H1 (cell line): ENCODE results near the gene GALNT11. TPM values are rescaled to one million over a fixed set of nuclear protein-coding genes. Genes with fewer than 3 reads are reported as not detected.

Source experiments
- CTCF ChIA-PET: fragments of 300-600 bp; sonication (Branson Sonifier 250); formaldehyde crosslinking; loops from one replicate; lab custom pipeline; 2021; ENCODE audit not compliant: partially characterized antibody; lab: Charles Lee
- POLR2A ChIA-PET: fragments of 300-600 bp; sonication (Branson Sonifier 250); formaldehyde crosslinking; loops from one replicate; lab custom pipeline; 2021; ENCODE audit warnings: inconsistent platforms; ENCODE audit not compliant: partially characterized antibody; lab: Charles Lee
- DNase-seq, 2 experiments: peaks; one replicate each; pipeline versions ENCODE4 v3.0.0 to v3.0.0-alpha.2; 2010 to 2022; ENCODE audit warnings: low spot score in 2 of 2, low read depth in 1 of 2, mixed read lengths in 1 of 2
- FAIRE-seq: peaks from 2 replicates; lab custom pipeline; 2011; peaks lifted over from hg19 to GRCh38; lab: Jason Lieb, UNC
- H2AFZ ChIP-seq: 2 replicates; pipeline ENCODE4 v1.8.1; 2012; ENCODE audit warnings: low read length, inconsistent platforms
- H2AK5ac ChIP-seq: 2 replicates; pipeline ENCODE4 v1.6.1; 2013; ENCODE audit warnings: low read depth, low read length
- H2BK120ac ChIP-seq: replicated peaks from 2 replicates; pipeline ENCODE3; 2013; ENCODE audit warnings: low read depth, low read length, inconsistent platforms
- H2BK12ac ChIP-seq: 2 replicates; pipeline ENCODE4 v1.6.1; 2013; ENCODE audit warnings: low read depth, low read length
- H2BK15ac ChIP-seq: 2 replicates; pipeline ENCODE4 v1.6.1; 2013; ENCODE audit warnings: low read length
- H2BK20ac ChIP-seq: 2 replicates; pipeline ENCODE4 v1.6.1; 2013; ENCODE audit warnings: low read length
- H2BK5ac ChIP-seq: 2 replicates; pipeline ENCODE4 v1.6.1; 2013; ENCODE audit warnings: low read depth, low read length
- H3K14ac ChIP-seq: 2 replicates; pipeline ENCODE4 v1.6.1; 2013; ENCODE audit warnings: inconsistent platforms; ENCODE audit not compliant: insufficient read length
- H3K18ac ChIP-seq: 2 replicates; pipeline ENCODE4 v1.6.1; 2013; ENCODE audit warnings: low read length; ENCODE audit errors: extremely low read depth
- H3K23ac ChIP-seq: 2 replicates; pipeline ENCODE4 v1.6.1; 2013; ENCODE audit warnings: inconsistent platforms; ENCODE audit not compliant: insufficient read length
- H3K23me2 ChIP-seq: 2 replicates; pipeline ENCODE4 v1.6.1; 2013; ENCODE audit warnings: low read depth, low read length
- H3K27ac ChIP-seq: 2 replicates; pipeline ENCODE4 v1.6.1; 2011; ENCODE audit warnings: low read depth, low read length, inconsistent platforms
- H3K27me3 ChIP-seq, 4 experiments: replicated peaks in 1 of 4; 1 replicate in 1 of 4; 2 replicates in 3 of 4; pipeline versions ENCODE4 v1.6.1 to v1.8.1; 2011 to 2013; ENCODE audit warnings: low read length in 3 of 4, mild to moderate bottlenecking in 3 of 4, inconsistent platforms in 2 of 4, mixed read lengths in 2 of 4, moderate library complexity in 1 of 4; ENCODE audit not compliant: control insufficient read depth in 3 of 4, insufficient read depth in 3 of 4; ENCODE audit errors: extremely low read depth in 1 of 4
- H3K36me3 ChIP-seq, 4 experiments: 2 replicates each; pipeline versions ENCODE4 v1.6.1 to v1.8.1; 2011 to 2013; ENCODE audit warnings: mild to moderate bottlenecking in 4 of 4, low read length in 3 of 4, moderate library complexity in 2 of 4, control low read depth in 1 of 4, inconsistent platforms in 1 of 4; ENCODE audit not compliant: insufficient read depth in 4 of 4, control insufficient read depth in 2 of 4
- H3K4ac ChIP-seq: replicated peaks from 2 replicates; pipeline ENCODE3; 2013; ENCODE audit warnings: low read length, low read depth, mixed read lengths, inconsistent platforms; ENCODE audit not compliant: insufficient read length
- H3K4me1 ChIP-seq, 4 experiments: replicated peaks in 1 of 4; 1 replicate in 1 of 4; 2 replicates in 3 of 4; pipeline versions ENCODE4 v1.6.1 to v1.8.1; 2011 to 2013; ENCODE audit warnings: low read length in 3 of 4, inconsistent platforms in 2 of 4, mixed read lengths in 1 of 4; ENCODE audit not compliant: insufficient read depth in 4 of 4, control insufficient read depth in 3 of 4
- H3K4me2 ChIP-seq, 2 experiments: 2 replicates each; pipeline versions ENCODE4 v1.6.1 to v1.8.1; 2011 to 2013; ENCODE audit warnings: low read depth in 2 of 2, low read length in 2 of 2, control low read depth in 1 of 2, inconsistent platforms in 1 of 2, mild to moderate bottlenecking in 1 of 2; ENCODE audit not compliant: insufficient read depth in 1 of 2
- H3K4me3 ChIP-seq, 4 experiments: fragments of 200-600, 300-600 bp in 1 of 4; sonication (generic), shearing (Covaris generic), sonication (Bioruptor Twin) in 1 of 4; 2 replicates each; pipeline versions ENCODE4 v1.5.1 to v1.8.1; 2011 to 2016; ENCODE audit warnings: low read length in 4 of 4, low read depth in 3 of 4, control low read depth in 2 of 4, inconsistent platforms in 2 of 4, mild to moderate bottlenecking in 2 of 4, mixed read lengths in 1 of 4, moderate library complexity in 1 of 4; ENCODE audit not compliant: insufficient read depth in 2 of 4; ENCODE audit errors: extremely low read depth in 1 of 4
- H3K56ac ChIP-seq: replicated peaks from 2 replicates; pipeline ENCODE3; 2013; ENCODE audit warnings: low read depth, mild to moderate bottlenecking, mixed read lengths, low read length, inconsistent platforms; ENCODE audit not compliant: insufficient read length
- H3K79me1 ChIP-seq: 2 replicates; pipeline ENCODE4 v1.6.1; 2013; ENCODE audit warnings: low read depth, low read length, control low read depth
- H3K79me2 ChIP-seq, 2 experiments: 2 replicates each; pipeline versions ENCODE4 v1.6.1 to v1.8.1; 2012 to 2013; ENCODE audit warnings: low read length in 2 of 2, mild to moderate bottlenecking in 2 of 2, inconsistent platforms in 1 of 2; ENCODE audit not compliant: insufficient read depth in 2 of 2, control insufficient read depth in 1 of 2
- H3K9ac ChIP-seq, 4 experiments: replicated peaks in 1 of 4; 1 replicate in 1 of 4; 2 replicates in 3 of 4; pipeline versions ENCODE4 v1.6.1 to v1.8.1; 2011 to 2013; ENCODE audit warnings: low read depth in 3 of 4, low read length in 3 of 4, control low read depth in 2 of 4, mild to moderate bottlenecking in 2 of 4, moderate library complexity in 2 of 4, inconsistent platforms in 1 of 4; ENCODE audit errors: extremely low read depth in 1 of 4
- H3K9me3 ChIP-seq, 2 experiments: 2 replicates each; pipeline versions ENCODE4 v1.6.1 to v1.8.1; 2012 to 2013; ENCODE audit warnings: mild to moderate bottlenecking in 2 of 2, moderate library complexity in 2 of 2, control low read depth in 1 of 2, inconsistent platforms in 1 of 2, low read depth in 1 of 2, low read length in 1 of 2, mixed read lengths in 1 of 2; ENCODE audit not compliant: insufficient read depth in 2 of 2
- H4K20me1 ChIP-seq, 2 experiments: replicated peaks in 1 of 2; 2 replicates each; pipeline versions ENCODE3 to v1.8.1; 2011 to 2013; ENCODE audit warnings: inconsistent platforms in 2 of 2, low read length in 2 of 2, mild to moderate bottlenecking in 1 of 2; ENCODE audit not compliant: insufficient read depth in 2 of 2, control insufficient read depth in 1 of 2
- H4K5ac ChIP-seq: 2 replicates; pipeline ENCODE4 v1.6.1; 2013; ENCODE audit warnings: low read length, low read depth, mixed read lengths, inconsistent platforms; ENCODE audit not compliant: insufficient read length
- H4K8ac ChIP-seq: 2 replicates; pipeline ENCODE4 v1.8.0; 2013; ENCODE audit warnings: mild to moderate bottlenecking, moderate library complexity, low read length, inconsistent platforms; ENCODE audit not compliant: insufficient read depth; ENCODE audit errors: extremely low read depth
- H4K91ac ChIP-seq: replicated peaks from 2 replicates; pipeline ENCODE3; 2013; ENCODE audit warnings: low read length, mixed read lengths, inconsistent platforms; ENCODE audit not compliant: insufficient read length
- CBX5 ChIP-seq: fragments of 300-800, 300-1000 bp; sonication (generic); IDR thresholded peaks from 2 replicates; pipeline ENCODE4 v1.7.1; 2016; ENCODE audit warnings: antibody characterized with exemption, low read length, low read depth
- EGR1 ChIP-seq: IDR thresholded peaks from 2 replicates; pipeline ENCODE4 v1.6.1; 2011; ENCODE audit warnings: low read depth, low read length, borderline replicate concordance
- POLR2AphosphoS5 ChIP-seq: IDR thresholded peaks from 2 replicates; pipeline ENCODE4 v1.6.1; 2011; ENCODE audit warnings: low read depth, low read length
- SIN3A ChIP-seq, 2 experiments: IDR thresholded peaks in 1 of 2; conservative IDR thresholded peaks in 1 of 2; 2 replicates each; pipeline ENCODE4 v1.6.1; 2011 to 2012; ENCODE audit warnings: low read length in 2 of 2, improper control_type of control experiment in 1 of 2, low read depth in 1 of 2, mild to moderate bottlenecking in 1 of 2
- SIRT6 ChIP-seq: IDR thresholded peaks from one replicate; pipeline ENCODE4 v1.7.1; 2012; ENCODE audit warnings: low read length, inconsistent platforms
- WGBS, 2 experiments: shearing (Covaris generic) in 1 of 2; methylation state at CpG; one replicate each; pipeline versions ENCODE4 v1.1.6 to v1.1.7; 2013 to 2015; ENCODE audit warnings: low lambda C conversion rate in 2 of 2, mixed read lengths in 2 of 2, inconsistent platforms in 1 of 2, low coverage in 1 of 2, missing lambda C conversion rate in 1 of 2; ENCODE audit not compliant: insufficient replicate concordance in 2 of 2, insufficient coverage in 1 of 2, insufficient read length in 1 of 2; ENCODE audit errors: extremely low coverage in 1 of 2, missing lambda C conversion rate in 1 of 2; 5-methylcytosine and 5-hydroxymethylcytosine counted together
- polyA plus RNA-seq, 7 experiments: library from polyadenylated mRNA; depleted of rRNA in 3 of 7; stranded (reverse) in 5 of 7; unstranded in 2 of 7; fragments of >200 nt in 5 of 7; fragments of 200-250 nt in 2 of 7; gene quantifications; 1 replicate in 5 of 7; 2 replicates in 1 of 7; 4 replicates in 1 of 7; pipeline versions ENCODE4 v1.2.1 to v1.2.3, GENCODE V29; 2011 to 2013; ENCODE audit warnings: missing spikeins in 2 of 7, mixed read lengths in 2 of 7
- total RNA-seq: library from RNA; stranded (reverse); fragmentation: NEBNext Ultra II Directional; extraction: Animal tissue kit (Norgen Biotek cat#: 25700); gene quantifications from 2 replicates; pipeline ENCODE4 v1.2.1, GENCODE V29; 2021
- TF ChIP-seq, protein P1 (sequence below): IDR thresholded peaks from 2 replicates; pipeline ENCODE4 v1.6.1; 2011; ENCODE audit warnings: low read length, improper control_type of control experiment

The GALNT11 gene
- total and polyA plus RNA-seq, 2 of the 8 experiments (the other 6 are each of a cell fraction or from before 2014, with no cell fraction given): 20.5 to 23.2 TPM

DNA sequence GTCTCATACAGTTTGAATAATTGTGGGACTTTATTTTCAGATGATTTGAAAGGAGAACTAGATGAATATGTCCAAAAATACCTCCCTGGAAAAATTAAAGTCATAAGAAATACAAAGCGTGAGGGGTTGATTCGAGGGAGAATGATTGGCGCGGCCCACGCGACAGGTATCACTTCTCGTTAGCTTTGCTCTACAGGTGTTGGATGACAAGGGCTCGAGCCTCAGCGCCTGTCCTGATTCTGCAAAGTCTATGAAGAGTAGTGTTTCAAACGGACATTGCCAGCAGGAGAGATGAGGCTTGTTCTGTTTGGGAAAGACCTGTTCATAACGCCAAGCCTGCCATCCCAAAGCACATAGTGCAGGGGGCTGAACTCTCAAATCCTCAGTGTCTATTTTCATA, 79.7 kb downstream of the GALNT11 start:
- Histone ChIP-seq H3K9me3 (no peaks in the 10 kb centered on the region), H4K20me1 (no peaks in the 10 kb centered on the region), H3K79me1 (no peaks in the 10 kb centered on the region), H2BK12ac (no peak overlapping the region), H3K27ac (no peak overlapping the region), H3K4me1 (no peaks in the 10 kb centered on the region), H3K18ac (no peak overlapping the region), H2BK20ac (no peak overlapping the region), H3K27me3 (no peaks in the 10 kb centered on the region), H3K4me3 (no peak overlapping the region), H3K56ac (no peak overlapping the region), H3K14ac (no peak overlapping the region), H3K79me2 (no peaks in the 10 kb centered on the region), H3K23me2 (no peaks in the 10 kb centered on the region), H3K36me3 (peaks cover 0 to 7% (median 3%) of the 10 kb centered on the region in 4 experiments; a peak in 3 of 8 replicates), H2BK15ac (no peak overlapping the region), H4K8ac (no peak overlapping the region), H2BK5ac (no peak overlapping the region), H4K91ac (no peak overlapping the region), H3K23ac (no peak overlapping the region), H2BK120ac (no peak overlapping the region), H3K9ac (no peak overlapping the region), H3K4ac (no peak overlapping the region), H2AFZ (no peak overlapping the region), H2AK5ac (no peak overlapping the region), H3K4me2 (no peak overlapping the region), H4K5ac (no peak overlapping the region)
- 97% methylated on average over 11 of the region's 11 CpGs; no CpG with 5 or more reads in 1 of the 2 experiments for WGBS, 2 experiments
- ChIA-PET CTCF (interaction anchor here (1.0 kb wide), 2 partner anchors 14 to 28 kb away, joined by 3 read pairs; no protein-coding TSS in a partner anchor), POLR2A (no interaction called here)
- FAIRE-seq (no peak), DNase-seq (no peak)
- TF ChIP-seq EGR1 (no peak), POLR2AphosphoS5 (no peak), SIN3A (conservative IDR thresholded peaks at IDR 0.05 in 1 of 2, IDR thresholded peaks at IDR 0.05 in 1 of 2; ENCODE audit: low read depth in 1 of 2, low read length in 2 of 2) (no peak), CBX5 (no peak), SIRT6 (no peak)
- TF ChIP-seq, protein P1, sequence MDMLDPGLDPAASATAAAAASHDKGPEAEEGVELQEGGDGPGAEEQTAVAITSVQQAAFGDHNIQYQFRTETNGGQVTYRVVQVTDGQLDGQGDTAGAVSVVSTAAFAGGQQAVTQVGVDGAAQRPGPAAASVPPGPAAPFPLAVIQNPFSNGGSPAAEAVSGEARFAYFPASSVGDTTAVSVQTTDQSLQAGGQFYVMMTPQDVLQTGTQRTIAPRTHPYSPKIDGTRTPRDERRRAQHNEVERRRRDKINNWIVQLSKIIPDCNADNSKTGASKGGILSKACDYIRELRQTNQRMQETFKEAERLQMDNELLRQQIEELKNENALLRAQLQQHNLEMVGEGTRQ: no peak
